PC-3 (cell line): ENCODE data around the gene HOXD12. TPM values are rescaled to one million over a fixed set of nuclear protein-coding genes. Genes with fewer than 3 reads are reported as not detected.

Source experiments
- ATAC-seq: fragments of 200-7000 bp; cut with Tn5 transposase; 2 replicates; pipeline ENCODE4 v1.9.1; 2020; ENCODE audit warnings: mild to moderate bottlenecking, moderate library complexity
- BruUV-seq: library from RNA; stranded (reverse); fragments of 400-500 nt; replicated peaks from 2 replicates; lab custom pipeline; 2021; lab: Mats Ljungman, UMichigan
- CTCF ChIA-PET: fragments of 300-600 bp; sonication (Branson Sonifier 250); formaldehyde crosslinking; loops from one replicate; lab custom pipeline; 2022; ENCODE audit warnings: antibody characterized with exemption; lab: Charles Lee
- POLR2A ChIA-PET: fragments of 300-600 bp; sonication (Branson Sonifier 250); formaldehyde crosslinking; loops from one replicate; lab custom pipeline; 2022; ENCODE audit warnings: antibody characterized with exemption; ENCODE audit not compliant: unreplicated experiment; lab: Charles Lee
- DNase-seq: peaks from one replicate; pipeline ENCODE4 v3.0.0-alpha.2; 2015
- H2AFZ ChIP-seq: fragments of 300-600 bp; sonication (generic); 2 replicates; pipeline ENCODE4 v1.6.0; 2016; ENCODE audit warnings: antibody characterized with exemption, low read length
- H3F3A ChIP-seq: fragments of 300-600 bp; sonication (generic); one replicate; pipeline ENCODE4 v1.6.0; 2017; ENCODE audit warnings: antibody characterized with exemption, low read length, control low read depth, mild to moderate bottlenecking; ENCODE audit not compliant: unreplicated experiment
- H3K27ac ChIP-seq: fragments of 300-600 bp; sonication (generic); 2 replicates; pipeline ENCODE4 v1.5.1; 2016; ENCODE audit warnings: mild to moderate bottlenecking, low read length
- H3K27me3 ChIP-seq: fragments of 300-600 bp; sonication (generic); 2 replicates; pipeline ENCODE4 v1.6.1; 2016; ENCODE audit warnings: low read length, mixed read lengths
- H3K36me3 ChIP-seq: fragments of 300-600 bp; sonication (generic); 2 replicates; pipeline ENCODE4 v1.6.1; 2016; ENCODE audit warnings: low read depth, mixed run types, low read length, mixed read lengths
- H3K4me1 ChIP-seq: fragments of 300-600 bp; sonication (generic); 2 replicates; pipeline ENCODE4 v1.5.1; 2016; ENCODE audit warnings: low read length; ENCODE audit not compliant: insufficient read depth
- H3K4me2 ChIP-seq: fragments of 300-600 bp; sonication (generic); 2 replicates; pipeline ENCODE4 v1.6.0; 2016; ENCODE audit warnings: low read length
- H3K4me3 ChIP-seq: fragments of 300-600 bp; sonication (generic); 2 replicates; pipeline ENCODE4 v1.5.1; 2016; ENCODE audit warnings: mild to moderate bottlenecking, low read length, mixed read lengths
- H3K79me2 ChIP-seq: fragments of 300-600 bp; sonication (generic); 2 replicates; pipeline ENCODE4 v1.6.1; 2017; ENCODE audit warnings: low read length, mixed read lengths
- H3K9ac ChIP-seq: fragments of 300-600 bp; sonication (generic); 2 replicates; pipeline ENCODE4 v1.6.0; 2016; ENCODE audit warnings: mild to moderate bottlenecking, low read length
- H3K9me2 ChIP-seq: fragments of 300-600 bp; sonication (generic); replicated peaks from 2 replicates; pipeline ENCODE4 v1.6.1; 2016; ENCODE audit warnings: mixed run types, low read length, mixed read lengths
- H3K9me3 ChIP-seq: fragments of 300-600 bp; sonication (generic); 2 replicates; pipeline ENCODE4 v1.6.1; 2016; ENCODE audit warnings: low read length, mixed read lengths
- H4K20me1 ChIP-seq: fragments of 300-600 bp; sonication (generic); 2 replicates; pipeline ENCODE4 v1.6.1; 2016; ENCODE audit warnings: low read length, mixed read lengths
- CTCF ChIP-seq: fragments of 300-600 bp; sonication (generic); conservative IDR thresholded peaks from 2 replicates; pipeline ENCODE4 v1.5.1; 2017; ENCODE audit warnings: antibody characterized with exemption, low read depth, mild to moderate bottlenecking, low read length
- EZH2 ChIP-seq: fragments of 300-600 bp; sonication (generic); IDR thresholded peaks from one replicate; pipeline ENCODE4 v1.6.1; 2017; ENCODE audit warnings: antibody characterized with exemption, mild to moderate bottlenecking, low read length; ENCODE audit not compliant: unreplicated experiment
- EZH2phosphoT487 ChIP-seq: fragments of 300-600 bp; sonication (generic); IDR thresholded peaks from 2 replicates; pipeline ENCODE4 v1.6.1; 2018; ENCODE audit warnings: mild to moderate bottlenecking, antibody characterized with exemption, low read length, borderline replicate concordance
- intact Hi-C: fragments of 100-400 bp; cut with micrococcal nuclease; formaldehyde crosslinking; loops from 2 replicates; pipeline ENCODE4 v1.9.0; 2023
- total RNA-seq: library from RNA; depleted of rRNA; stranded (reverse); fragments of >200 nt; gene quantifications from 2 replicates; pipeline ENCODE4 v1.2.3, GENCODE V29; 2014

Gene HOXD12
- total RNA-seq, 1 experiment from 2014 or later = not detected

GRCh38 chr2:176145085-176145969 is 45.7 kb downstream of the HOXD12 start:
- Histone ChIP-seq H3K27ac (no peak overlapping the region), H3K4me2 (no peak overlapping the region), H3K4me1 (no peaks in the 10 kb centered on the region), H3K36me3 (no peaks in the 10 kb centered on the region), H3F3A (no peaks in the 10 kb centered on the region), H3K9me3 (no peaks in the 10 kb centered on the region), H3K9ac (no peak overlapping the region), H2AFZ (no peak overlapping the region), H3K79me2 (no peaks in the 10 kb centered on the region), H3K4me3 (no peak overlapping the region), H3K27me3 (no peaks in the 10 kb centered on the region), H4K20me1 (no peaks in the 10 kb centered on the region), H3K9me2 (no peaks in the 10 kb centered on the region)
- no TSS peak for BruUV-seq
- intact Hi-C loops = no loop called here
- DNase-seq = no peak
- ChIA-PET POLR2A (no interaction called here), CTCF (no interaction called here)
- TF ChIP-seq CTCF (no peak), EZH2 (no peak), EZH2phosphoT487 (no peak)
- ATAC-seq = no peak

- no peaks in the 10 kb centered on the region for H3F3A ChIP-seq
- H3K36me3 ChIP-seq = no peaks in the 10 kb centered on the region
- H3K4me1 ChIP-seq = no peaks in the 10 kb centered on the region
- ATAC-seq = no peak
- H3K4me3 ChIP-seq = no peak overlapping the region
- TF ChIP-seq CTCF = no peak
- TF ChIP-seq EZH2 = no peak
- no peak for TF ChIP-seq EZH2phosphoT487
- no peaks in the 10 kb centered on the region for H4K20me1 ChIP-seq
- no peaks in the 10 kb centered on the region for H3K79me2 ChIP-seq
- CTCF ChIA-PET = interaction anchor here (0.5 kb wide), 1 partner anchor 9 kb away, joined by 4 read pairs; no protein-coding TSS in a partner anchor
- POLR2A ChIA-PET = no interaction called here
- no peak overlapping the region for H3K27ac ChIP-seq
- BruUV-seq = no TSS peak
- intact Hi-C loops = no loop called here
- H3K27me3 ChIP-seq = no peaks in the 10 kb centered on the region
- H3K9me2 ChIP-seq = no peaks in the 10 kb centered on the region
- DNase-seq = no peak
- H3K4me2 ChIP-seq = no peak overlapping the region
- no peaks in the 10 kb centered on the region for H3K9me3 ChIP-seq
- no peak overlapping the region for H2AFZ ChIP-seq
- H3K9ac ChIP-seq = no peak overlapping the region
These were observed 46.5 kb downstream of the HOXD12 start for GRCh38 chr2:176146101-176146500.

- Histone ChIP-seq H3F3A (no peaks in the 10 kb centered on the region), H4K20me1 (no peaks in the 10 kb centered on the region), H3K79me2 (no peaks in the 10 kb centered on the region), H3K27me3 (no peaks in the 10 kb centered on the region), H3K9me2 (no peaks in the 10 kb centered on the region), H3K4me2 (no peak overlapping the region), H3K36me3 (no peaks in the 10 kb centered on the region), H3K4me3 (no peak overlapping the region), H3K9ac (no peak overlapping the region), H3K4me1 (no peaks in the 10 kb centered on the region), H3K9me3 (no peaks in the 10 kb centered on the region), H3K27ac (no peak overlapping the region), H2AFZ (no peak overlapping the region)
- DNase-seq = no peak
- ChIA-PET CTCF (interaction anchor here (0.5 kb wide), 1 partner anchor 8 kb away, joined by 4 read pairs; no protein-coding TSS in a partner anchor), POLR2A (no interaction called here)
- intact Hi-C loops = no loop called here
- ATAC-seq = no peak
- no peak for TF ChIP-seq EZH2phosphoT487
- TF ChIP-seq EZH2 = no peak
- TF ChIP-seq CTCF = no peak
- no TSS peak for BruUV-seq
These were observed 47.0 kb downstream of the HOXD12 start for GRCh38 chr2:176146645-176147044.
